Peyer's patch (tissue), 4 donors: ENCODE measurements around the gene TSSK2. TPM values are rescaled to one million over a fixed set of nuclear protein-coding genes. Genes with fewer than 3 reads are reported as not detected.

Source experiments
- DNase-seq, 3 donors: peaks; one replicate each; pipeline ENCODE4 v3.0.0-alpha.2; 2017 to 2019
- H3K27ac ChIP-seq, 4 donors: fragments of 200-600 bp; sonication (generic); one replicate each; pipeline ENCODE4 v1.5.1; 2016 to 2019
- H3K27me3 ChIP-seq, 2 donors: fragments of 200-600 bp; sonication (generic); one replicate each; pipeline ENCODE4 v1.5.1; 2019
- H3K36me3 ChIP-seq, 3 donors: fragments of 200-600 bp; sonication (generic); one replicate each; pipeline ENCODE4 v1.5.1; 2016 to 2019
- H3K4me1 ChIP-seq, 4 donors: fragments of 200-600 bp; sonication (generic); one replicate each; pipeline ENCODE4 v1.5.1; 2016 to 2019
- H3K4me3 ChIP-seq, 4 donors: fragments of 200-600 bp; sonication (generic); 1 replicate in 3 of 4; 2 replicates in 1 of 4; pipeline ENCODE4 v1.5.1; 2016 to 2019; ENCODE audit warnings: mild to moderate bottlenecking in 1 of 4
- H3K9me3 ChIP-seq, 4 donors: fragments of 200-600 bp; sonication (generic); one replicate each; pipeline ENCODE4 v1.5.1; 2016 to 2019; ENCODE audit warnings: mild to moderate bottlenecking in 1 of 4
- POLR2A ChIP-seq, 2 donors: fragments of 450-650 bp; IDR thresholded peaks; one replicate each; pipeline ENCODE4 v1.5.1; 2017; ENCODE audit warnings: antibody characterized with exemption in 2 of 2, mild to moderate bottlenecking in 2 of 2, moderate library complexity in 2 of 2
- total RNA-seq, 4 donors: library from RNA; depleted of rRNA; stranded (reverse); fragments of >200 nt; gene quantifications; one replicate each; pipeline ENCODE4 v1.1.0, GENCODE V29; 2016
- TF ChIP-seq, protein P1 (sequence below), 6 experiments: fragments of 450-650 bp in 4 of 6; fragments of 200-600 bp in 2 of 6; sonication (generic) in 1 of 6; IDR thresholded peaks; one replicate each; pipeline ENCODE4 v1.5.1; 2017 to 2019; ENCODE audit warnings: antibody characterized with exemption in 6 of 6, mild to moderate bottlenecking in 3 of 6, moderate library complexity in 1 of 6

TSSK2 gene
- total RNA-seq, 4 donors from 2014 or later: 0.85 TPM; not detected in 3

DNA sequence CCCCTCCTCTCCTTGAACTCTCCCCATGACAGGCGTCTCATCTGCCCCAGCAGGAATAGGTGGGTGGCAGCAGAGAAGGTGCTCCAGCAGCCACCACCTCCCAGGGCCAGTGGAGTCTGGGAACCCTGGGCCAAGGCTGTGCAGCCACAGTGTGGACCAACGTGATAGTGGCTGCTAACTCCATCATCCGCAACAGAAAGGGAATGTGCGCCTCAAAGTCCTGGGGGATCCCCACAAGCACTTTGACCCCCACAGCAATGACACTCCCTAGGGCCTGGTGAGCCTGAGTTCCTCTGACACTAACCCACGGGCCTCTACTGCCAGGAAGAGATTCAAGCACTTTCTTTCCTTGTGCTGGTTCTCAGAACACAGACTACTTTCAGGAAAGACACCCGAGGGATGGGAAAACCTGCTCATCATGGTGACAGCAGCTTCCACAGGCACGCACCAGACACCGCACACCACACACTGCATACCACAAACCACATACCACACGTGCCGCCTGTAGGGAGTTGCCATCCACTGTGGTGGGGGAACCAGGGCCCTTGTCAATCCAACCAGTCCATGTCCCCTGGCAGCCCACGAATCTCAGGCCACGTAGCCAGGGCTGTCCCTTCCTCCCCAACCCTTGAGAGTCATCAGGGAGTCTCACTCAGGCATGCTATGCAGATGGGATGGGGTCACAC lies 50.8 kb downstream of the TSSK2 start:
- peaks cover 0 to 15% (median 10%) of the 10 kb centered on the region in 4 donors for H3K4me1 ChIP-seq
- DNase-seq: no peak
- TF ChIP-seq, protein P1, sequence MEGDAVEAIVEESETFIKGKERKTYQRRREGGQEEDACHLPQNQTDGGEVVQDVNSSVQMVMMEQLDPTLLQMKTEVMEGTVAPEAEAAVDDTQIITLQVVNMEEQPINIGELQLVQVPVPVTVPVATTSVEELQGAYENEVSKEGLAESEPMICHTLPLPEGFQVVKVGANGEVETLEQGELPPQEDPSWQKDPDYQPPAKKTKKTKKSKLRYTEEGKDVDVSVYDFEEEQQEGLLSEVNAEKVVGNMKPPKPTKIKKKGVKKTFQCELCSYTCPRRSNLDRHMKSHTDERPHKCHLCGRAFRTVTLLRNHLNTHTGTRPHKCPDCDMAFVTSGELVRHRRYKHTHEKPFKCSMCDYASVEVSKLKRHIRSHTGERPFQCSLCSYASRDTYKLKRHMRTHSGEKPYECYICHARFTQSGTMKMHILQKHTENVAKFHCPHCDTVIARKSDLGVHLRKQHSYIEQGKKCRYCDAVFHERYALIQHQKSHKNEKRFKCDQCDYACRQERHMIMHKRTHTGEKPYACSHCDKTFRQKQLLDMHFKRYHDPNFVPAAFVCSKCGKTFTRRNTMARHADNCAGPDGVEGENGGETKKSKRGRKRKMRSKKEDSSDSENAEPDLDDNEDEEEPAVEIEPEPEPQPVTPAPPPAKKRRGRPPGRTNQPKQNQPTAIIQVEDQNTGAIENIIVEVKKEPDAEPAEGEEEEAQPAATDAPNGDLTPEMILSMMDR (IDR thresholded peaks at IDR 0.05): no peak
- TF ChIP-seq POLR2A (IDR thresholded peaks at IDR 0.05): no peak

More for the DNA sequence above, 50.8 kb downstream of the TSSK2 start:
- H3K4me3 ChIP-seq: no peak overlapping the region
- H3K27me3 ChIP-seq: no peaks in the 10 kb centered on the region
- H3K27ac ChIP-seq: no peak overlapping the region
- no peaks in the 10 kb centered on the region for H3K36me3 ChIP-seq
- no peaks in the 10 kb centered on the region for H3K9me3 ChIP-seq

Other genes with a start within 250 kb of the TSSK2 start
- 1 to 10 TPM in 3 of 4 donors, not detected in 1; 2.5 to 6.3 (median 4.5) TPM for gene DGCR6, start 225.0 kb upstream of the TSSK2 start, total RNA-seq
- 100 to 1,000 TPM in 3 of 4 donors, 10 to 100 TPM in 1; 12.4 to 360 (median 207) TPM for gene PRODH, start 195.0 kb upstream of the TSSK2 start, total RNA-seq
- 100 to 1,000 TPM in 1 of 4 donors, 10 to 100 TPM in 3; 49.5 to 101 (median 92.1) TPM for gene DGCR2, start 8.9 kb upstream of the TSSK2 start, total RNA-seq
- 10 to 100 TPM; 10.1 to 36.3 (median 14.3) TPM for gene ESS2, start 13.3 kb downstream of the TSSK2 start, total RNA-seq
- gene GSC2, start 19.0 kb downstream of the TSSK2 start, total RNA-seq: not detected
- gene SLC25A1, start 47.4 kb downstream of the TSSK2 start, total RNA-seq: 100 to 1,000 TPM in 3 of 4 donors, 10 to 100 TPM in 1; 68.5 to 229 (median 185) TPM
- gene CLTCL1, start 160.4 kb downstream of the TSSK2 start, total RNA-seq: 1 to 10 TPM in 3 of 4 donors, under 1 TPM in 1; 0.47 to 3.9 (median 3.0) TPM